Memory B cell (primary cell): Measurements from ENCODE around the gene NFYB.
A peak's percentile ranks its signal among the peaks of the same experiment; 100 is the strongest.

Source experiments
- ATAC-seq: fragments of 150-1000 bp; cut with Tn5 transposase; 2 replicates; pipeline ENCODE4 v1.10.0; 2021; ENCODE audit warnings: low read depth, mild to moderate bottlenecking, moderate library complexity
- DNase-seq, 2 donors: peaks; one replicate each; pipeline ENCODE4 v3.0.0; 2022; ENCODE audit warnings: low spot score in 2 of 2
- H3K27ac Mint-ChIP-seq: one replicate; pipeline ENCODE4 v1.8.0; 2022; ENCODE audit warnings: mild to moderate bottlenecking, moderate library complexity, mixed read lengths
- H3K27me3 Mint-ChIP-seq: one replicate; pipeline ENCODE4 v1.8.0; 2022; ENCODE audit warnings: mixed read lengths
- H3K36me3 Mint-ChIP-seq: one replicate; pipeline ENCODE4 v1.8.0; 2022; ENCODE audit warnings: mild to moderate bottlenecking, mixed read lengths
- H3K4me1 Mint-ChIP-seq: one replicate; pipeline ENCODE4 v1.8.0; 2022; ENCODE audit warnings: mixed read lengths
- H3K4me3 Mint-ChIP-seq: one replicate; pipeline ENCODE4 v1.8.0; 2022; ENCODE audit warnings: mild to moderate bottlenecking, moderate library complexity, mixed read lengths
- H3K9me3 Mint-ChIP-seq: one replicate; pipeline ENCODE4 v1.8.0; 2022; ENCODE audit warnings: mixed read lengths

The NFYB gene

DNA sequence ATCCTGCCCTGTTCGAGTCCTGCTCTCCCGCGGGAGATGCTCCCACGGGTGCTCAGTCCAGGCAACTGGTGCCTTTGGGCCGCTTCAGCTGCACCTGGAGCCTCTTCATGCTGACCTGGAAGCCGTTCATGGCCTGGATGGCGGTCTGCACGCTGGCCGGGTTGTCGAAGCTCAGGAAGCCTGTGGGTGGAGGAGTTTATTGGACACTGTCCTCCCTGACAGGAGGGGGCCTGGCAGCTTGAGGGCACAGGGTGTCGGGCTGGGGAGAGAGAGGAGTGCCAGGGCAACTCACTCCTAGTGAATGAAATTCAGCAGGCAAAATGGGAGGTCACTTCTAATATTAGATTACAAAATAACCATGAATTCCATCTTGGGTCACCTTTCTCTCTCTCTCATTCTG, 9.3 kb upstream of the NFYB start:
- H3K36me3 Mint-ChIP-seq: no peaks in the 10 kb centered on the region
- peaks cover 2% of the 10 kb centered on the region for H3K9me3 Mint-ChIP-seq
- H3K27me3 Mint-ChIP-seq: peaks cover 9% of the 10 kb centered on the region
- no peak for DNase-seq
- no peak overlapping the region for H3K4me3 Mint-ChIP-seq
- no peak overlapping the region for H3K27ac Mint-ChIP-seq
- no peak for ATAC-seq
- H3K4me1 Mint-ChIP-seq: no peaks in the 10 kb centered on the region

DNA sequence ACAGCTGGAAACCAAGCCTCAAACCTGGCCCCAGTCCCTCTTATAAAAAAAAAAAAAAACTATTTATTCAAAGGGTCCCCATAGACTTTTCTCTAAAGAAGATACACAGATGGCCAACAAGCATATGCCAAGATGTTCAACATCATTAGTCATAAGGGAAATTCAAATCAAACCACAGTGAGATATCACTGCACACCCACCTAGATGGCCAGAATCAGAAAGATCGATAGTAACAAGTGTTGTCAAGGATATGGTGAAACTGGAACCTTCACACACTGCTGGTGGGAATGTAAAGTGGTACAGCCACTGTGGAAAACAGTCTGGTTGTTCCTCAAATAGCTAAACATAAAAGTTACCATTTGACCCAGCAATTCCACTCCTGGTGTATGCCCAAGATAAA, 5.9 kb upstream of the NFYB start:
- ATAC-seq: no peak
- Mint-ChIP-seq H3K4me3 (no peak overlapping the region), H3K27ac (no peak overlapping the region), H3K27me3 (peaks cover 7% of the 10 kb centered on the region), H3K4me1 (no peaks in the 10 kb centered on the region), H3K36me3 (no peaks in the 10 kb centered on the region), H3K9me3 (peaks cover 2% of the 10 kb centered on the region)
- no peak for DNase-seq

DNA sequence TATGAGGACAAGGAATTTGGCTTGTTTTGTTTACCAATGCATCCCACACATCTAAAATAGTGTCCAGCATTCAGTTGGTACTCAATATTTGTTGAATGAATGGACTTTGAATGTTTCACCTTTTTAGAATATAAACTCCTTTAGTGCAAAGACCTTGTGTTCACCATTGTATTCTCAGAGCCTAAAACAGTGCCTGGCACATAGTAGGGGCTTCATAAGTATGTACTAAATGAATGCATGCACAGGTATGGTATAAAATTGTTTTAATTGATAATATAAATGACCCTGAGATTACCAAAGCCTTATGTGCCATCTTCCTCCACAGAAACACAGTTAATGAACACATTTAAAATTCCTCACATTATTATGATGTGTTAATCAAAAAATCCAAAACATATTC, 5.0 kb upstream of the NFYB start:
- Mint-ChIP-seq H3K36me3 (no peaks in the 10 kb centered on the region), H3K27me3 (peaks cover 4% of the 10 kb centered on the region), H3K9me3 (peaks cover 2% of the 10 kb centered on the region), H3K4me3 (no peak overlapping the region), H3K27ac (no peak overlapping the region), H3K4me1 (no peaks in the 10 kb centered on the region)
- ATAC-seq (no peak), DNase-seq (no peak)

DNA sequence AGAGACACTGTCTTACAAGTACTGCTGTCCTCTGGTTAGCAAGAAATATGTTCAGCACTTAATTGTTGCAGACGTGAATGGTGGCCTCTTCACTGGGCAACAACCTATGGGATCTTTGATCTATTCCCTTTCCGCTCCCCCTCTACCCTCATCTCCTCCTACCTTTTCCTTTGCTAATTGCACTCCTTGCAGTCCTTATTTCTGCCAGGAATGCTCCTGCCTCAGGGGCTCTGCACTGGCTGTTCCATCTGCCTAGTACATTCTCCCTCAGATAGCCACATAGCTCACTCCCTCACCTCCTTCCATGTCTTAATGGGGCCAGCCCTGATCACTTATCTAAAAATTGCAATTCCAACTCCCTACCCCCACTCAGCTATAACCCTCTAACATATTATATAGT, 4.5 kb upstream of the NFYB start:
- no peak overlapping the region for H3K4me3 Mint-ChIP-seq
- DNase-seq: no peak
- ATAC-seq: no peak
- H3K4me1 Mint-ChIP-seq: no peaks in the 10 kb centered on the region
- peaks cover 4% of the 10 kb centered on the region for H3K27me3 Mint-ChIP-seq
- H3K36me3 Mint-ChIP-seq: no peaks in the 10 kb centered on the region
- H3K27ac Mint-ChIP-seq: no peak overlapping the region
- H3K9me3 Mint-ChIP-seq: peaks cover 2% of the 10 kb centered on the region

DNA sequence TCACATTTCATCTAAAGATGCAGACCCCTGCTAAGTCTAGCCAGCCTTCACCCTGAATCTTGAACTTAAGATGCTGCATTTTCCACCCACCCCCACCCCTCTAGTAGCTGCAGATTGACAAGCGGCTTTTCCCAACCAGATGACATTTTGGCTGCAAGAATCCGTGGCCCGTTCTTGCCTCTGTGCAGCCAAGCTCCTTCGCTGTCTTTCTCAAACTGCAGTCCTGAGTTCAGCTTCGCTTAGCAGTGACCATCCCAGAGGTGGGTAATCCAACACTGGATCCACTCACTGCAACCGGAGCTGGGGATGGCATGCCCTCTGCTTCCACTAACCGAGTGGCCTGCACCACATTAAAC, 765 bp upstream of the NFYB start:
- Mint-ChIP-seq H3K27ac (no peak overlapping the region), H3K36me3 (no peaks in the 10 kb centered on the region), H3K9me3 (no peaks in the 10 kb centered on the region), H3K4me3 (peak overlapping the region; percentile 74), H3K27me3 (peaks cover 2% of the 10 kb centered on the region), H3K4me1 (peaks cover 4% of the 10 kb centered on the region)
- ATAC-seq (no peak), DNase-seq (no peak)

DNA sequence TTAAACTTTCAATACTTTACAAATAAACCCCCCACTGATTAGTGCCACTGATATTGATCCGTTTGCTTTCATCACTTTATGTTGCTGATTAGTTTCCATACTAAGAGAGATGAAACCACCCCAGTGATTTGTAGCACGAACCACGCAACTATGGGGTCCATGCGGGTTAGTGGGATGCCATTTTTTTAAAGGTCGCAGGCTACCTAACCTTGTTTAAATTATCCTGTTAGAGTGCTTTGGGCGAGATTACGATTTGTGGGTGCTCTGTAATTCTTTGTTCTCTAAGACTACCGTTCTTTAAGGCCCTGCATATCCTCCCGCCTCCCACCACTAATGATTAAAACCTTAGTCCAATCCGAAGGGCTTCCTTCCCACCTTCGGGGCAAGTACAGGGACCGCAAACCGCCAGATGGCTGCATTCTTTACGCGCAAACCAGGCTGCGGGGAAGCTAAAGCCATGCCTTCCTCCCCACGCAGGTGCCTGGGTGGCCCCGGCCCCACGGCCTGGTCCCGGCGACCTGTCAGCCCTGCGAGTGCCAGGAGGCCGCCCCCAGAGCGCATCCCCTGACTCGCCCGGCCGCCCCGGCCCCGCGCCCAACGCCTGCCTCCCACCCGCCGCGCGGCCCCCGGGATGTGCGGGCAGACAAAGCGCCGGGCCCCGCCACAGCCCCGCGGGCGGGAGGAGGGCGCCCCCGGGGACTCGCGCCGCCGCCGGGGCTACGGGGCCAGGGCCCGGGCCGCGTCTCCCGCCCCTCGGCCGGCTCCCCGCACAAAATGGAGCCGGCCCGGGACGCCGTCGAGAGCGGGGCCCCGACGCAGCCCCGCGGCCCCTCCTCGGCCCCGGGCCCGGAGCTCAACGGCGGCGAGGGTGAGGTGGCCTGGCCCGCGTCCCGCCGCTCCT, 759 bp downstream of the NFYB start:
- DNase-seq (peak; percentile 39 to 64), ATAC-seq (peak; percentile 26)
- Mint-ChIP-seq H3K4me3 (peak overlapping the region; percentile 85), H3K4me1 (peaks cover 8% of the 10 kb centered on the region), H3K27ac (peak overlapping the region; percentile 36), H3K9me3 (no peaks in the 10 kb centered on the region), H3K27me3 (no peaks in the 10 kb centered on the region), H3K36me3 (peaks cover 4% of the 10 kb centered on the region)

DNA sequence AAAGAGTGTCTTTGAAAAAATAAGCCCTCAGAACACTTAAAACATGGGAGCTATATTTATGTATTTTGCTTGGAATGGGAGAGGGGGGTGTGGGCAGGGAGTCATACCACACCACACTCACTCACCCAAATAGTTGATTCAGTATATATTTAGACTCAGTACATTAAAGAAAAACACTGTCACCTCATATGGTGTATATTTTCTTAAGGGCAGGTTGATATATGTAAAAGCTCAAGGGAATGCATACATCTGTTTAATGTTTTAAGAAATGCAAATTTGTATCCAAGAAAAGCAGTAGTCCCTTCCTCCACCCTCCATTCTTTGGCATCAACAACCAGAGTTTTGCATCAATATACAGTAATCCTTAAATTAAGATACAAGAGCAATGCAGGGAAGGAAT, 1.4 kb downstream of the NFYB start:
- H3K36me3 Mint-ChIP-seq: peaks cover 7% of the 10 kb centered on the region
- H3K27ac Mint-ChIP-seq: no peak overlapping the region
- H3K4me1 Mint-ChIP-seq: peaks cover 11% of the 10 kb centered on the region
- H3K4me3 Mint-ChIP-seq: peak overlapping the region; percentile 85
- DNase-seq (no peak), ATAC-seq (no peak)
- no peaks in the 10 kb centered on the region for H3K9me3 Mint-ChIP-seq
- H3K27me3 Mint-ChIP-seq: no peaks in the 10 kb centered on the region

DNA sequence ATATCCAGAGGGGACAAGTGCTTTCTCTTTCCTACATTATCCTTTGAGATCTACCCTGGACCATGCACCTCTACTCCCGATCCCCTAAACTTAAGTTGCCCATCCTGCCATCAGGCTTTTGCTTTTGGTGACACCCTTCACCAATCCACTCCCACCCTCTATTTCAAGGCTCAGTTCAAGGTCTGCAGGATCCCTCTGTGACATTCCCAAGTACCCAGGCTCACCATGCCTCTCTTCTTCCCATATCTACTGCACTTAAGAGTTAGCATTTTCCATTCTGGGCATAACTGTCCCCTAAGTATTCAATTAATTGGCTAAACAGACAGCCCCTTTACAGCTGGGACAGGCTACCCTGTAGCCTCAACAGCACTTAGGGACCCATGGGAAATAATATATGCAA, 3.1 kb downstream of the NFYB start:
- peaks cover 10% of the 10 kb centered on the region for H3K36me3 Mint-ChIP-seq
- H3K4me1 Mint-ChIP-seq: peaks cover 14% of the 10 kb centered on the region
- no peaks in the 10 kb centered on the region for H3K9me3 Mint-ChIP-seq
- DNase-seq (no peak), ATAC-seq (no peak)
- no peaks in the 10 kb centered on the region for H3K27me3 Mint-ChIP-seq
- no peak overlapping the region for H3K4me3 Mint-ChIP-seq
- H3K27ac Mint-ChIP-seq: no peak overlapping the region

DNA sequence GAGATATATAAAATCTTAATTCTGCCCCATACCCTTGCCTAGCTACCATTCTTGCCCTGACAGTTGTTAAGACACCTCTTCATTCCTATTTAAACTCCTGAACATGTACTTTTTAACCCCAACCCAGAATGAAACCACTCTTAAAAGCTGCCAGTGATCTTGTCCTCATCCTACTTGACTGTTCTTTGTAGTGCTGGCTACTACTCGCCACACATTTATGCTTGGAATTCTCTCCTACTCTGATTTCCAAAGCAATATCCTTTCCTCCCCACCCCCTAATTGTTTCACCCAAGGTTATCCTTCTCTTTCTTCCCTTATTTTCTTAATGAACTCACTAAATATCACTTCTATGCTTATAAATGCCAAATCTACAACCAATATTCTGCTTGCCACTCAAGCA, 4.1 kb downstream of the NFYB start:
- H3K27me3 Mint-ChIP-seq: no peaks in the 10 kb centered on the region
- no peak for ATAC-seq
- peaks cover 16% of the 10 kb centered on the region for H3K4me1 Mint-ChIP-seq
- no peak for DNase-seq
- no peak overlapping the region for H3K27ac Mint-ChIP-seq
- H3K9me3 Mint-ChIP-seq: no peaks in the 10 kb centered on the region
- peaks cover 14% of the 10 kb centered on the region for H3K36me3 Mint-ChIP-seq
- H3K4me3 Mint-ChIP-seq: no peak overlapping the region

DNA sequence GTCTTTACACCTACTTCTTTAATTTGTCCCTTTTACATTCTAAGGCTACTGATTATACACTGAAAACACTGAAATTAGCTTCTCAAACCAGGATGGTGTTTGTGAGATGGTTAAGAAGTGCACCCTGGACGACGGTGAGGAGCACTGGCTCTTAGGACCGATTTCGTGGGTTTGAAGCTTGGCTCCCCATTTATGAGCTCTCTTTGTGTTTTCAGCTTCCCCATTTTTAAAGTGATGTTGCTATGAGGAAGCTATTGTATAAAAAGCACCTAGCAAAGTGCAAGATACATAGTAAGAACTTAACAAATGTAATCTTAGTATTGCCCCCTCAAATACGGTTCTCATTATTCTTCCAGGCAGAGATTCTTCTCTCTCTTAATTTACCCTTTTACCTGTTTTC, 4.7 kb downstream of the NFYB start:
- H3K27me3 Mint-ChIP-seq: no peaks in the 10 kb centered on the region
- no peaks in the 10 kb centered on the region for H3K9me3 Mint-ChIP-seq
- no peak for ATAC-seq
- H3K36me3 Mint-ChIP-seq: peaks cover 15% of the 10 kb centered on the region
- H3K27ac Mint-ChIP-seq: no peak overlapping the region
- H3K4me3 Mint-ChIP-seq: no peak overlapping the region
- H3K4me1 Mint-ChIP-seq: peaks cover 16% of the 10 kb centered on the region
- no peak for DNase-seq

DNA sequence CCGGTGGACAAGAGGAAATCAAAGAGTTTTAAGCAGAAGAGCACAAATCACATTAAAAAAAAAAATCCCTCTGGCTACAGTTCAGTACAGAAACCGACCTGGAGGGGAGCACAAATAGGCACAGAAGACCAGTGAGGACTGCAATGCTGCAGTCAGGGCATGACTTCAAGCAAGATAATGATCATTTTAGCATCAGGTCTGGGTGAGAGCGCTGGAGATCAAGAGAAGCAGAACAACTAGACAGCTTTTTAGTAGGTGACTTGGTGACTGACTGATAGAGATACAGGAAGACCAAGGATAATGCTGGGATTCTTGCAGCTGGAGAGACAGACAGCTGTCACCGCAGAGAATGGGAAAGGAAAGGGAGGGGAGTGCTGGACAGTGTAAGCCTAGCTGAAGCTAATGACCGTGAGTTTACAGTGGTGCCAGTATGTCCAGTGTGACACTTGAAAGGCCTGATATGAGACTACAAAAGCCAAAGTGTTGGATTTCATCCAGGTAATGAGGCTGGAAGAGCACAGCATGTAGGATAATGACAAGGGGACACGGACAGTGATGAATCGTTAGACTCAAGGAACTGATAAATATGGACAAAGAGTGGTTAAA, 5.6 kb downstream of the NFYB start:
- DNase-seq (no peak), ATAC-seq (no peak)
- H3K9me3 Mint-ChIP-seq: no peaks in the 10 kb centered on the region
- H3K4me3 Mint-ChIP-seq: no peak overlapping the region
- peaks cover 15% of the 10 kb centered on the region for H3K36me3 Mint-ChIP-seq
- H3K4me1 Mint-ChIP-seq: peaks cover 16% of the 10 kb centered on the region
- H3K27me3 Mint-ChIP-seq: no peaks in the 10 kb centered on the region
- H3K27ac Mint-ChIP-seq: no peak overlapping the region

DNA sequence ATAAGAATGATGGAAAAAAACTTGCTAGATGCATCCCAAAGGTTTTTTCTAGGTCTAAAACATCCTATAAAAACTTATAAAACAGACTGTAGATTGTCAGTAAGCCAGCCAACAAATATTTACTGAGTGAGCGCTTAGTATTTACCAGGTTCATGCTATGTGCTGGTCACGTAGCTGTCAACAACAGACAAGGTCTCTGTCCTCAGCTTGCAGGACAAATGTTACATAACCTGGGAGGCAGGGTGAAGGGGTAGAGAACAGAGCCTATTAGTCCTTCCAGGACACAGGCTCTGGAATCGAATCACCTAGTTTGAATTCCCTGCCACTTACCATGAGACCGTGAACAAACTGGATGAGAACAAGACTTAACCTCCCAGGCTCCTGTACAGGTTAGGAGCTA, 6.4 kb downstream of the NFYB start:
- DNase-seq: no peak
- no peak overlapping the region for H3K4me3 Mint-ChIP-seq
- H3K9me3 Mint-ChIP-seq: no peaks in the 10 kb centered on the region
- no peaks in the 10 kb centered on the region for H3K27me3 Mint-ChIP-seq
- ATAC-seq: no peak
- H3K36me3 Mint-ChIP-seq: peaks cover 15% of the 10 kb centered on the region
- peaks cover 13% of the 10 kb centered on the region for H3K4me1 Mint-ChIP-seq
- H3K27ac Mint-ChIP-seq: no peak overlapping the region

DNA sequence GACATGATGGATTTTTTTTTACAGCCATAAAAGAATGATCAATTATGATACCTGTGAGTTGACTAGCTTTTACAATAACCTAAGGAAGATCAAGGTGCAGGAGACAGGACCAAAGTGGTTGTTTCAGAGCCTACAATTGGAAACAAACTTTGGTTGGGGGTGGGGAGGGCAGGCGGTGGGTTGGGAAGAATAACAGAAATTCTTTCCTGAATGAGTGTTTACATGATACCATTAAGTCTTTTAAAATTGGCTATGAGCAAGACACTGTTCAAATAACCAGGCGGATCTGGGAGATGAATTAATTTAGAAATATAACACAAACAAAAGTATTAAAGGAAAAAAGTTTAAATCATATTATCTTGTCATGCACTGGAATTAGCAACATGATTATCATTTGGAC, 7.2 kb downstream of the NFYB start:
- no peaks in the 10 kb centered on the region for H3K27me3 Mint-ChIP-seq
- H3K36me3 Mint-ChIP-seq: peaks cover 21% of the 10 kb centered on the region
- H3K4me1 Mint-ChIP-seq: peaks cover 13% of the 10 kb centered on the region
- ATAC-seq (no peak), DNase-seq (no peak)
- H3K9me3 Mint-ChIP-seq: no peaks in the 10 kb centered on the region
- H3K4me3 Mint-ChIP-seq: no peak overlapping the region
- H3K27ac Mint-ChIP-seq: no peak overlapping the region

DNA sequence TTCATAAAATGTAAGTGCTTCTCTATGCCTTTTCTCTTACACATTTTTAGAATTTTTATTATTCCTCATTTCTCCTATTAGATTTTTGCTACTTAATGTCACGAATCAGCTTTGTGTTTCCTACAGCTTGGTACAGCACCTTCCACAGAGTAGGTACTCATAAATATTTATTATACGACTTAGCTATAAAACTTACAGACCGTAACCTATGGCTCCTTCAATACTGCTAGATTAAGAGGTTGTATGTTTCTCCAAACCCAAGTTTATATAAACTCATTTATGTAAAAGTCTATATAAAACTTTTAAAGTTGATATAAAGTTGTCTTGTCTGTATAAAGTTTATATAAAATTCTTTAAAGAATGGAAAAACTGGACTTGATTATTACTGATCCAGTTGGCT, 11.5 kb downstream of the NFYB start:
- Mint-ChIP-seq H3K27me3 (no peaks in the 10 kb centered on the region), H3K27ac (no peak overlapping the region), H3K36me3 (peaks cover 22% of the 10 kb centered on the region), H3K4me3 (no peak overlapping the region), H3K4me1 (peaks cover 6% of the 10 kb centered on the region), H3K9me3 (no peaks in the 10 kb centered on the region)
- no peak for ATAC-seq
- no peak for DNase-seq

DNA sequence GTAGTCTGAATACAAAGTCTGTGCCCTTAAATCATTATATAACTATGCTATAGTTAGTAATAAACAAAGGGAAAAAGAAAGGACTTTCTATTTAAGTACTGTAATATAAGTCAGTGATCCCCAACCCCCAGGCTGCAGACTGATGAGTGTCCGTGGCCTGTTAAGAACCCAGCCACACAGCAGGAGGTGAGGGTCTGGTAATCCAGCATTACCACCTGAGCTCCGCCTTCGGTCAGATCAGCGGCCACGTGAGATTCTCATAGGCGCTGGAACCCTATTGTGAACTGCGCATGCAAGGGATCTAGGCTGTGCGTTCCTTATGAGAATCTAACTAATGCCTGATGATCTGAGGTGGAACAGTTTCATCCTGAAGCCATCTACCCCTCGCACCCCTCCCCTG, 15.7 kb downstream of the NFYB start:
- Mint-ChIP-seq H3K4me3 (no peak overlapping the region), H3K9me3 (no peaks in the 10 kb centered on the region), H3K27ac (no peak overlapping the region), H3K4me1 (no peaks in the 10 kb centered on the region), H3K27me3 (no peaks in the 10 kb centered on the region), H3K36me3 (peaks cover 20% of the 10 kb centered on the region)
- no peak for ATAC-seq
- no peak for DNase-seq
